22Rv1 (cell line): ENCODE data around the gene APOL2.
"Not testable (repeated sequence)": the region's sequence is repeated elsewhere in the genome, so short reads cannot be mapped to it uniquely, and the experiment has no call there.

Experiments used
- H3K27ac ChIP-seq: fragments of 450-650 bp; 2 replicates; pipeline ENCODE4 v1.5.1; 2017
- ZFX ChIP-seq: fragments of 450-650 bp; IDR thresholded peaks from 2 replicates; pipeline ENCODE4 v1.6.1; 2017; ENCODE audit warnings: antibody characterized with exemption, borderline replicate concordance
- TF ChIP-seq, protein P1 (sequence below): fragments of 450-650 bp; IDR thresholded peaks from 2 replicates; pipeline ENCODE4 v1.5.1; 2017; ENCODE audit warnings: mild to moderate bottlenecking

Gene APOL2

DNA sequence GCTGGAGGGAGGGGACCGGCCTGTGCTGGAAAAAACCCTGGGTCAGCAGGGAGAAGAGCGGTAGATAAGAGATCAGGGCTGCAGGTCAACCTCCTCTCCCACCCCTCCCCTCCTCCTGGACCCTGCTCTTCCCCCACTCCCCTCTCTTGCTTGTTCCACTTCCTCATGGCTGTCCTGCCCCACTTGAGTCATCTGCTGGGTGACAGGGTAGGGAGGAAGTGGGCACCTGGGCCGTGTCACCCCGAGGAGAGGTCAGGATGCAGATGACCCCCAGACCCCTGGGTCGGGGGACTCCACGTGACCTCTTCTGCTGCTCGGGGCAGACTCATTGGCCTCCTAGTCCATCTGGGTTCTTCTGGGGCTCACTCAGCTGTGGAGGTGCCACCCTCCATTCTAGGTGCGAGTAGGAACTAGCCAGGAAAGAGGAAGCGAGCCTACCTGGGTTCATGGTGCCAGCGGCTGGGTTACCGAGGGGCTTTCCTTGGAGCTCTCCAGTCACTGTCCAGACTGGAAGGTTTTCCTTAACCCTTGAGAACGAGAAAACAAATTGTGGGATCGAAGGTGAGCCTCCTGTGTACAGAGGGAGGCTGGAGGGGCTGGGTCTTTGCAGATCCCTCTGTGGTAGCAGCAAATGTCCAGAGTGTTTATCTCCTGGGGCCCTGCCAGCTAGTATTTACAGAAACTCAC is 6.5 kb downstream of the APOL2 start:
- TF ChIP-seq, protein P1, sequence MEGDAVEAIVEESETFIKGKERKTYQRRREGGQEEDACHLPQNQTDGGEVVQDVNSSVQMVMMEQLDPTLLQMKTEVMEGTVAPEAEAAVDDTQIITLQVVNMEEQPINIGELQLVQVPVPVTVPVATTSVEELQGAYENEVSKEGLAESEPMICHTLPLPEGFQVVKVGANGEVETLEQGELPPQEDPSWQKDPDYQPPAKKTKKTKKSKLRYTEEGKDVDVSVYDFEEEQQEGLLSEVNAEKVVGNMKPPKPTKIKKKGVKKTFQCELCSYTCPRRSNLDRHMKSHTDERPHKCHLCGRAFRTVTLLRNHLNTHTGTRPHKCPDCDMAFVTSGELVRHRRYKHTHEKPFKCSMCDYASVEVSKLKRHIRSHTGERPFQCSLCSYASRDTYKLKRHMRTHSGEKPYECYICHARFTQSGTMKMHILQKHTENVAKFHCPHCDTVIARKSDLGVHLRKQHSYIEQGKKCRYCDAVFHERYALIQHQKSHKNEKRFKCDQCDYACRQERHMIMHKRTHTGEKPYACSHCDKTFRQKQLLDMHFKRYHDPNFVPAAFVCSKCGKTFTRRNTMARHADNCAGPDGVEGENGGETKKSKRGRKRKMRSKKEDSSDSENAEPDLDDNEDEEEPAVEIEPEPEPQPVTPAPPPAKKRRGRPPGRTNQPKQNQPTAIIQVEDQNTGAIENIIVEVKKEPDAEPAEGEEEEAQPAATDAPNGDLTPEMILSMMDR = no peak
- no peak for TF ChIP-seq ZFX
- H3K27ac ChIP-seq = no peak overlapping the region

DNA sequence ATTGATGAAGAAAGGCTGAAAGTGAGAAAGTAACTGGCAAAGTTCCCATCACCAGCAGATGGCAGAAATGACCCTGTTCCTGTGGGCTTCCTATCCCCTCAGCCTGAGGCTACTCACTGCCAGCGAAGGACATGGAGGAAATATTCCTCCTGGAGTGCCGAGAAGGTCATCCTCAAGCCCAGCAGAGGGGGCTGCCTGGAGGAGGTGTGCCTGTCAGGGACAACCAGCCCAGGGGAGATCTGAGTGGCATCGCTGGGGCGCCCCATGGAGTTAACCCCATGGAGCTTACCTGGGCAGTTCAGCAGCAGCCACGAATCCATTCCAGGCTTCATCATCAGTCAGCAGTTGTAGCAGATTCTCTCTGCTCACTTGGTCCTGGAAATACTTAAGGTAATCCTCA is 8.3 kb downstream of the APOL2 start:
- not testable (repeated sequence) for H3K27ac ChIP-seq

DNA sequence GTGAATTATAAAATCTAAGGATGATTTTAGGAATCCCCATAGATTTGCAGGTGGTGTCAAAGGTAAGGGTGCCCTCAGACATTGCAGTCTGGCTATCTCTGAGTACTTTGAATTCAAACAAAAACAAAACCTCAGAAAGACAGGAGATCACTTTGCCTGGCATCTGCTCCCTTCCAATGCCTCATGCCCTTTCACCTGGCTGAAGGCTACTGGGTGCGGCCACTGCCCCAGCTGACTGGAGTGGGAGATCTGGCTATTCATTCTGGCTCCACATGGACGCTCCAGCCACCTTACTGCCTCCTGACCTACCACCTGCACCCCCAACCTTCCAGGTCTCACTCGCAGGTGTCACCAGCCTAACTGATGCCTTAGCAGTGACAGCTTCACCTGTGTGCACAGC is 9.7 kb downstream of the APOL2 start:
- H3K27ac ChIP-seq = not testable (repeated sequence)

DNA sequence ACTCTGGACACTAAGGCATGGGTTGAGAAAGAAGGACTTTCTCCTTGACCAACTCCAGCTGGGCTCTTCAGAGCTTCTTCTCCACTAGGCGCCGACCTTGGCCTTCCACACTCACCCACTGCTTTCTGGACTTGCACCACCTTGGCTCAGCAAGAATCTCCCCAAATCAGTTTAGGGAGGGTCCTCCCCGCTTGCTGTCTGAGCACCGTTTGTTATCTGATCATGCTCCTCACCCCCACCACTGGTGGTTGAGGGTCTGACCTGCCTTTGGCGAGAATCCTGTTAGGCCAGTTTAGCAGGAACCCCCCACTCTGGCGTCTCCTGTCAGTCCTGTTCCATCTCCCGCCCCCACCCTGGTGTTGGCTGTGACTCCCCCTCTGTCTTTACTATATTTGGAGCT is 10.4 kb downstream of the APOL2 start:
- H3K27ac ChIP-seq = no peak overlapping the region
- no peak for TF ChIP-seq ZFX
- TF ChIP-seq, protein P1 = no peak

DNA sequence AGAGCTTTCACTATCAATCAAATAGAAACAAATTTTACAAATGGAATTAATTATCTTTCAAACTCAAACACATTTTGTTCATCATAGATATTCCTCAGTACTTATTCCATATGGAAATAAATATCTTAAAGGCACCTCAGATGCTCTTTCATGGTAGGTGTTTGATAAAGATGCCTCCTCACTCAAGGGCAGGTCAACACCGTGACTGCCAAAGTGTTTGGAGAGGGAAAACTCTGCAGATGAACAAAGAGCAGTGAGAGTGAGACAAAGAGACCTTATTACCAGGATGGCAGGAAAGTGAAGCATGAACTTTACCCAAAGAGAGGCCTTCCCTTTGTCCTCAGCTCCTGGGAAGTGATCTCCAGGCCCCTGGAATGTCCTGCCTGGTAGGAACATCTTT is 11.0 kb downstream of the APOL2 start:
- H3K27ac ChIP-seq = not testable (repeated sequence)

DNA sequence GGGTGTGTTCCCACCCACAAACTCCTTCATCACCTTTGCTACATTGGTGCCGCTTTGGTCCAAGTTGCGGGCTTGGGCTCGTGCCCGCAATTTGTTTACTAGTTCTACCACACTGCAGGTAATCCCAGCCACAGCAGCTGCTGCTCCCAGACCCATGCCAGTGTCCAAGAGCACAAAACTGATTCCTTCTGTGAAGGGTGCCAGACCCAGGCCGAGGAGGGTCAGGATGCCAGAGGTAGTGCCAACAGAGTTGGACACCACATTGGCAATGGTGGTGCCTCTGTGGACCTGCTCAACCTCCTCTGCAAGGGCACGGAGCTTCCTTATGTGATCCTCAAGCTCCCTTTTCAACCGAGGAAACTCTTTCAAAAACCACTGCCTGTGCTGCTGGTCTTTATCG is 11.5 kb downstream of the APOL2 start:
- TF ChIP-seq, protein P1 = no peak
- no peak for TF ChIP-seq ZFX
- H3K27ac ChIP-seq = no peak overlapping the region

DNA sequence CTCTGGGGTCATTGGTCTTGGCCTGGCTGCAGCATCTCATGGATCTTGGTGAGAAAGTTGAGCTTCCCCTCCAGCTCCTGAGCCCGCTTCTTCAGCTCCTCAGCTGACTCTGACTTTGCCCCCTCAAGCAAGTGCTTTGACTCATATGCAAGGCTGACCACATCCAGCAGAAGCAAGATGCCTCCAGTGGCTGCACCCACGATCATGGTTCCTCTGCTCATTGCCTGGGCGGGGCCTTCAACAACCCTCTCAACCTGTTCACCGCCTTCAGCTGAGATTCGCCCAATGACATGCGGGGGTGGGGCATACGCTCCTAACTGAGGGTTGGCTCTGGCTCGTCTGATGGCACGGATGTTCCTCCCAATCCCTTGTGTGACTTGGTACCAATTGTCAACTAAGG is 11.9 kb downstream of the APOL2 start:
- TF ChIP-seq ZFX = no peak
- TF ChIP-seq, protein P1 = no peak

DNA sequence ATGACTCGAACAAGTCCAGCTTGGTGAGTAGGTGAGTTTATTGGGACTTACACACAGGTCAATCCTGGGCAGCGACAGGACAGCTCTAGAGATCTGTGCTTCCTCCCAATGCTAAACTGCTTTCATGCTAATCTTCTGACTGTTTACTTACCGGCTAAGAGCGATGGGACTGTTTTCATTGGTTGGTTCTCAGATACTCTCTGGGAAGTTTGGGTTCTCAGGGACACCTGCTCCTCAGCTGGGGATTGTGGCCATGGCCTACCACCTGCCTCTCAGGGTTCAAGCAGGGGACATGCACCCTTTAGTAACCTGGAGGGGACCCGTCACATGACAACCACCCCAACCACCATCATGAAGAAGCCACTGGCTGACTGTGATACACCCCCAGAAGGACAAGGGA is 13.1 kb downstream of the APOL2 start:
- no peak overlapping the region for H3K27ac ChIP-seq
- TF ChIP-seq, protein P1 = no peak
- no peak for TF ChIP-seq ZFX

More for the DNA sequence above, 11.9 kb downstream of the APOL2 start:
- H3K27ac ChIP-seq = no peak overlapping the region

DNA sequence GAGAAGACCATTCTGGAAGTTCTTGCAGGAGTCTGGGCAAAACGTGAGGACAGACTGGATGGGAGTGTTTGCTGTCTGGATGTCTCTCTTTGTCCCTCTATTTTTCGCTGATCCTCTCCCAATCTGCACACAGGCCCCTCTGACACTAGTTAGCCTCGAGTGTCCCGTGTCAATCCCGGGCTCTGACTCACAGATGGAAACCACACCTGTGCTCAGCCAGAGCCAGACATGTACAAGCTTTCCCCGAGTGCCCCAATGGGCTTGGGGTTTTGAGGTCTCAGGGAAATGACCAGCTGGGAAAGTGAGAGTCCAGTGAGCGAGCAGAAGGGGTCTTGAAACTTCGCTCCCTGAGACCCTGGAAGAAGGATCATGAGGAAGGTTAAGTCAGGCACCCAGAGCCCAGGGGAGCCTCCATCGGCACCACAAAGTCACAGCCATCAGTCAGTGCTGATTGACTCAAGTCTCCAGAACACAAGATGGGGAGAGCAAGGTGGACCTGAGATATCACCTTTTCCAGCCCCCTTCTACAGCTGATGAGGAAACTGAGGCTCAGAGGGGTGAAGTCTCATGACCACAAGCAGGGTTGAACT is 13.9 kb downstream of the APOL2 start:
- H3K27ac ChIP-seq = no peak overlapping the region
- TF ChIP-seq, protein P1 = no peak
- TF ChIP-seq ZFX = no peak
